ENCODE data around the gene DCUN1D3. TPM values are rescaled to one million over a fixed set of nuclear protein-coding genes. Genes with fewer than 3 reads are reported as not detected.
"Not testable (repeated sequence)": the region's sequence is repeated elsewhere in the genome, so short reads cannot be mapped to it uniquely, and the experiment has no call there.

Gene DCUN1D3
- polyA plus RNA-seq, 2 of the 4 experiments (the other 2 are of a cell fraction), result 5.2 to 7.2 TPM

GRCh38 chr16:20805684-20806167 is 94.4 kb downstream of the DCUN1D3 start:
- peak; percentile 62; the same call in 1 of the 2 replicates for TF ChIP-seq PHF8 (IDR thresholded peaks at IDR 0.05; ENCODE audit: borderline replicate concordance, low read depth)
- CTCF ChIA-PET, result interaction anchor here (0.8 to 2.3 kb wide), 12 partner anchors 10 to 495 kb away, joined by 3 to 12 read pairs (median 4); no protein-coding TSS in a partner anchor
- H3K9me3 ChIP-seq; DNase-seq (ENCODE audit: low read depth in 1 of 2, low spot score in 1 of 2); H3K4me1 ChIP-seq; FAIRE-seq: not testable (repeated sequence)
- WGBS (ENCODE audit: missing lambda C conversion rate), result 9% methylated on average over 12 of the region's 12 CpGs
- H3K4me2 ChIP-seq, result peak overlapping the region; percentile 84
- POLR2A ChIA-PET, result interaction anchor here (1.1 to 1.6 kb wide), 4 partner anchors 42 to 495 kb away, joined by 3 to 8 read pairs (median 6); partner anchors contain the start of genes ACSM3, DCUN1D3 and LYRM1
- H3K4me3 ChIP-seq, result peak overlapping the region; percentile 75
- peak overlapping the region; percentile 84 to 94 for H3K27ac ChIP-seq
- ATAC-seq, result peak in 1 of 2 experiments; percentile 3; a peak in 2 of 6 replicates

Small RNA genes lying within 50 kb of the gene (small RNA-seq; reads per million reads assigned to genes)
- 0 reads per million in 6 experiments for gene RF00618

Other genes with a start within 250 kb of the DCUN1D3 start
- not detected in 2 replicates for gene ACSM1, start 202.7 kb downstream of the DCUN1D3 start, polyA plus RNA-seq (2011; rRNA removed)
- not detected in 3 replicates for gene ACSM1, start 202.7 kb downstream of the DCUN1D3 start, polyA plus RNA-seq (2017; fragmentation: RNase III; extraction: RNeasy Plus Mini Kit Qiagen cat#74134 plus additional on column Dnase treatment)
- gene THUMPD1, start 158.5 kb downstream of the DCUN1D3 start, polyA plus RNA-seq (2011; rRNA removed), result 30.0 and 47.7 TPM in 2 replicates
- gene THUMPD1, start 158.5 kb downstream of the DCUN1D3 start, polyA plus RNA-seq (2017; fragmentation: RNase III; extraction: RNeasy Plus Mini Kit Qiagen cat#74134 plus additional on column Dnase treatment), result 25.9 to 27.8 TPM (median 27.8 TPM) in 3 replicates
- gene ACSM3, start 136.3 kb downstream of the DCUN1D3 start, polyA plus RNA-seq (2011; rRNA removed), result 15.7 and 17.8 TPM in 2 replicates
- 2.9 to 3.3 TPM (median 3.1 TPM) in 3 replicates for gene ACSM3, start 136.3 kb downstream of the DCUN1D3 start, polyA plus RNA-seq (2017; fragmentation: RNase III; extraction: RNeasy Plus Mini Kit Qiagen cat#74134 plus additional on column Dnase treatment)
- 21.0 and 25.1 TPM in 2 replicates for gene ERI2, start 93.9 kb downstream of the DCUN1D3 start, polyA plus RNA-seq (2011; rRNA removed)
- 14.4 to 19.3 TPM (median 15.9 TPM) in 3 replicates for gene ERI2, start 93.9 kb downstream of the DCUN1D3 start, polyA plus RNA-seq (2017; fragmentation: RNase III; extraction: RNeasy Plus Mini Kit Qiagen cat#74134 plus additional on column Dnase treatment)
- gene REXO5, start 93.8 kb downstream of the DCUN1D3 start, polyA plus RNA-seq (2011; rRNA removed), result 5.1 and 5.2 TPM in 2 replicates
- gene REXO5, start 93.8 kb downstream of the DCUN1D3 start, polyA plus RNA-seq (2017; fragmentation: RNase III; extraction: RNeasy Plus Mini Kit Qiagen cat#74134 plus additional on column Dnase treatment), result 3.8 to 4.2 TPM (median 4.0 TPM) in 3 replicates
- 37.8 and 44.0 TPM in 2 replicates for gene LYRM1, start 413 bp upstream of the DCUN1D3 start, polyA plus RNA-seq (2011; rRNA removed)
- 38.6 to 48.8 TPM (median 40.6 TPM) in 3 replicates for gene LYRM1, start 413 bp upstream of the DCUN1D3 start, polyA plus RNA-seq (2017; fragmentation: RNase III; extraction: RNeasy Plus Mini Kit Qiagen cat#74134 plus additional on column Dnase treatment)